ENCODE data around the gene TMEM198.

Gene TMEM198

DNA sequence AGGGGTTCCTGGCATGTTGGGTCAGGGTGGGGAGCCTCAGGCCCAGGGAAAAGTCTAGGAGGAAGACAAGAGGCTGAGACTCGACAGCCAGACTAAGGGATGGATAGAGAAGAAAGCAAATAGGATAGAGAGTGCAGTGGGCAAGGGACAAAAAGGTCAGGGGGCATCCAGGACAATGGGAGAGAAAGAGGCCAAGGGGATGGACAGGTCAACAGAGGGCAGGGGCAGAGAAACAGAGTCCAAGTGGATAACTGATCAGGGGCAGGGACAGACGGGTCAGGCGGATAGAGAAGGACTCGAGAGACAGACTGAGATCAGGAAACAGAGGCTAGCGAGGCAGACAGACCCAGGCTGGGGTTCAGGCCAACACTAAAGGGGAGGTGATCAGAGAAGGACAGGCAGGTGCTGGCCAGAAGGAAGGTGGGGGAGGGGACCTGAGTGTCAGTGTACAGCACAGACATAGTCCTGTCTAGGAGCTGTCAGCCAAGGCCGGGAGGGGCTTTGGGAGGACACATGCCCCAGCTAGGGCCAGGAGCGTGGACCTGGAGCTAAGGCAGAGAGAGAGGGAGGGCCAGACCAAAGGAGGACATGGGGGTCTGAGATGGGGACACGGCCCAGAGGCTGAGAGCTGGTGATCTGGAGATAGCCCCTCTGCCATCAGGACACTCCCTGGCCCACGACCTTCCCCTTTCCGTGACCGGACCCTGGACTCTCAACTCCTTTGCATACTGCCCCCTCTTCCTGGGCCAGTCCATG is 17.3 kb upstream of the TMEM198 start:
- DNase-seq: no peak

DNA sequence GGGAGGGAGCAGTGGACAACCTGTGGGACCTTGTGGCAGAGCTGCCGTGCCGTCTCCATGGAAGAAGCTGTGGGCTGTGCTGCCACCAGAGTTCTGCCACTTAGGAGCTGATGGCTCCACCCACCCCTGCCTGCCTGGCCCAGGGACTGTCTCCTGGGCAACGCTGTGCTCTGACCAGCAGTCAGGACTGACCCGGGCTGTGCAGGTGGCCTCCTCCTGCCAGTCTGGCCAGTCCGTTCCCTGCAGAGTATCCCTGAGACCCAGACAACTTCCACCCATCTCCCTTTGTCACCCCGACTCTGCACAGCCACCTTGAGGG is 16.8 kb upstream of the TMEM198 start:
- no peak for DNase-seq

DNA sequence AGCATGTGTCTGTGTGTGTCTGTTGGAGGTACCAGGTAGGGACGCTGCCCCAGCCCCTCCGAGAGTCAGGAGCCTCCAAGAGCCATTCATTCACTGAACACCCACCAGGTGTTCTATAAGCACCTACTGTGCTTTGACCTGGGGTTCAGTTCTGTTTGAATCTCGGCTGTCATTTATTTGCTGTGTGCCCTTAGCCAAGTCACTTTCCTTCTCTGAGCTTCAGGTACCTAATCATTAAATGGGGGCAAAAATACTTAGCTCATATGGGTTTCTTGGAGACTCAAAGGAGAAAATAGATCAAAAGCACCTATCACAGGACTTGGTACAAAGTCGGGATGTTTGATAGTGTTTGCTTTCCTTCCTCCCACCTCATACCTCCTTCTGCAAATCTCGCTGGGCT is 16.4 kb upstream of the TMEM198 start:
- no peak for DNase-seq

DNA sequence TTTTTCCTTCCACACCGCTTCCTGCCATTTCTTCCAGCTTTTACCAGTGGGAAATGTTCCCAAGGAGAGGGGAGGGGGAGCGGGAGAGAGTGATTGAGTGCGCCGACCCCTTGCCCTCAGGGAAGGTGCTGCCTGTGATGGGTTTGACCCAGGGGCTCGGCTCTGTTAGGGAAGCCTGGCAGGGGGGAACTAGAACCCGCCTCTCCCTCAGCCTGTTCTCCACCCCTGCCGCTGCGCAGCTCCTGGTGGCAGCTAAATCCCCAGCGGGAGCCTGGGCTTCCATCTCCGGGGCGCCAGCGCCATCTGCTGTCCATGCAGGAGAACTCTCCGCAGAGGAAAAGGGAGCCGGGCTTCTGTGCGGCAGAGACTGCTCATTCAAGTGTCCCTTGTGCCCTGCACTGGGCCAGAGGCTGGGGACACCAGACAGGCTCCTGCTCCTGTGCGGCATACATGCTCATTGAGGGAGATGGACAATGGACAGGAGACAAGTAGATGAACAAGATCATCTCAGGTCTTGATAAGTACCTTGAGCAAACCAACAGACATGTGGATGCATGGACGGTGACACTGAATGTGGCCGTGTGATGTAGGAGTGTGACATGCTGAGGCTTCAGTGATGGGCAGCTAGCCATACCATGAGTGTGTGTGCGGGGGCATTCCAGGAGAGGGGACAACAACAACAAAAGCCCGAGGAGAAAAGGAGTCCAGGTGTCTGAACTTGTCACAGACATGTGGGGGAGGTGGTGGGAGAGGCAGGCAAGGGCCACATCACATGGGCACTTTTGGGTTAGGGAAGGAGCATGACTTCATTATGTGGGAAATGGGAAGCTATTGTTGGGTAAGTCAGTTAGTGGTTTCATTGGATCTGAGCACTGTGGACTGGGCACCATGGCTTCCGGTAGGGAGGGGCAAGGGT is 13.5 kb upstream of the TMEM198 start:
- DNase-seq: peak; percentile 82

DNA sequence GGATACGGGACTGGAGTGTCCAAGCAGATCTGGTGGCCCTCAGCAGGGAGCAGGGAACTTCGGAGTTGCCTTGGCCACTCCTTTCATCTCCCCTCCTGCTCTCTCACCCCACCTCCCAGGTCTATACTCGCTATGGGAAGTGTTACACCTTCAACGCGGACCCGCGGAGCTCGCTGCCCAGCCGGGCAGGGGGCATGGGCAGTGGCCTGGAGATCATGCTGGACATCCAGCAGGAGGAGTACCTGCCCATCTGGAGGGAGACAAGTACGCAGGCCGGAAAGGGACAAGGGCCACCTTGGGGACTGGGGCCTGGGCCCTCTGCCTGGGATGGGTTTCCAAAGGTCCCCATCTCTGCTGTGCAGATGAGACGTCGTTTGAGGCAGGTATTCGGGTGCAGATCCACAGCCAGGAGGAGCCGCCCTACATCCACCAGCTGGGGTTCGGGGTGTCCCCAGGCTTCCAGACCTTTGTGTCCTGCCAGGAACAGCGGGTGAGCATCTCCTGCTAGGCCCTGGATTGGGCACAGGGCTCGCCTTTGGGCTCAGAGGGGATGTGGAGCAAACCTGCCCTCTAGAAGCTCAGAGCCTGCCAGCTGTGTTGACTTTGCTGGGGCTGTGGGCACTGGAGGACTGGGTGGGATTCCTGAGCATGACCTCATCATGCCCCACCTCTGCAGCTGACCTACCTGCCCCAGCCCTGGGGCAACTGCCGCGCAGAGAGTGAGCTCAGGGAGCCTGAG is 12.0 kb upstream of the TMEM198 start:
- no peak for DNase-seq

DNA sequence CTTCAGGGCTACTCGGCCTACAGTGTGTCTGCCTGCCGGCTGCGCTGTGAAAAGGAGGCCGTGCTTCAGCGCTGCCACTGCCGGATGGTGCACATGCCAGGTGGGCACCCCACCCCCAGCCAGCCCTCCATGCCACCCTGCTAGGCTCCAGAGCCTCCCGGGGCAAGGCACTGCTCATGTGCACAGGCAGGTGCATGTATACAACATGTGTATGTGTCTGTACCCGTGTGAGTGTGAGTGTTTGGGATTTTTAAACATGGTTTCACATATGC is 11.5 kb upstream of the TMEM198 start:
- no peak for DNase-seq

DNA sequence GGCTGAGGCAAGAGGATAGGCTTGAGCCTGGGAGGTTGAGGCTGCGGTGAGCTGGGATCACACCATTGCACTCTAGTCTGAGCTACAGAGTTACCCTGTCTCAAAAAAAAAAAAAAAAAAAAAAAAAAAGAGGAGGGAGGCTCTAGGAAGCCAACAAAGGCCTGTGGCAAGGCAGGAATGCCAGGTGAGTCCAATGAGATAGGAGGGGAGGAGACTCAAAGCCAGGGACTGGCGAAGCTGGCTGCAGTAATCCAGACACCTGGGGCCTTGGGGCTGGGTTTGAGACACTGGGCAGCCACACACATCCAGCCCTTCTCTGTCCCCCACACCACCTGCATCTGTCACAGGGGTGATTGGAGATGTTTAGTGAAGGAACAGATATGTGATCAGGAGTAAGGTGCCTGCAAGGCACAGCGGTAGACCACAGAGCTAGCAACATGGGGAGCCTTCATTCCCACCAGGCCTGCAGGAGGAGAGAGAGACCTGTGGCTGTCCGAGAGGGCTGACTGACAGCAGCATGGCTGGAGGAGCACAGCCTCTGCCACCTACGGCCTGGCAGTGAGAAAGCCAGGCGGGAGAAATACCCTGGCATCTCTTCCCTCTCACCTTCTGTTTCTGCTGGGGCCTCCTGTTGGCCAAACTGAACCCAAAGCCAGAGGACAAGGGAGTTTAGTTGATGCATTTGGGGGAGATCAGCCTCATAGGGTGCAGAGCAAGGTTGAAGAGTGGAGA is 9.7 kb upstream of the TMEM198 start:
- DNase-seq: no peak

DNA sequence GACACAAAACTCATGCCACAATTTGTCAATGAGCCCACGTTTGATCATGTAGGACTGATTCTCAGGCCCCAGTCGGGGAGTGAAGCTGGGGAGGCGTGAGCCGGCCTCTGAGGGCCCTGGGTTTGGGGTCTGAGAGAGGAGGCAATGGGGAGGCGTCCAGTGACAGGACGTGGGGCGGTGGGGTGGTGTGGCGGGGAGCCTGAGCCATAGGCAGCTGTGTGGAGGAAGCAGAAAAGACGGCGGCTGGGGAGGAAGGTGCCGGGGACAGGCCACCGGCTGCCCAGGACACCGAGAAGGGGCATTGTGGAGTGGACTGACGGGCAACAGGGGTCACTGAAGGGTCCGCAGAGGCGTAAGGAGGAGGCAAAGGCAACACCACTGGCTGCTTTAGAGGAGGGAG is 7.4 kb upstream of the TMEM198 start:
- no peak for DNase-seq

DNA sequence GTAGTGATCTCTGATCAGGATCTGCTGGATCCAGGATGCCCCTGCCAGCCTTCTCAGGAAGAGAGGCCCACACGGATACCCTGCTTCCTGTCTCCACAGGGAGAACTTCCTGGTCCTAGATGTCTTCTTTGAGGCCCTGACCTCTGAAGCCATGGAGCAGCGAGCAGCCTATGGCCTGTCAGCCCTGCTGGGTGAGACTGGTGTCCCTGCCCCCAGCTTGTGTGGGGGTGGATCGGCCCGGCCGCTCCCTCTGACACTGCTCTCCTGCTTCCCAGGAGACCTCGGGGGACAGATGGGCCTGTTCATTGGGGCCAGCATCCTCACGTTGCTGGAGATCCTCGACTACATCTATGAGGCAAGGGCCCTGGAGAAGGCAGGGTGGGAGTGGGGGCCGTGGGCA is 6.9 kb upstream of the TMEM198 start:
- DNase-seq: no peak

DNA sequence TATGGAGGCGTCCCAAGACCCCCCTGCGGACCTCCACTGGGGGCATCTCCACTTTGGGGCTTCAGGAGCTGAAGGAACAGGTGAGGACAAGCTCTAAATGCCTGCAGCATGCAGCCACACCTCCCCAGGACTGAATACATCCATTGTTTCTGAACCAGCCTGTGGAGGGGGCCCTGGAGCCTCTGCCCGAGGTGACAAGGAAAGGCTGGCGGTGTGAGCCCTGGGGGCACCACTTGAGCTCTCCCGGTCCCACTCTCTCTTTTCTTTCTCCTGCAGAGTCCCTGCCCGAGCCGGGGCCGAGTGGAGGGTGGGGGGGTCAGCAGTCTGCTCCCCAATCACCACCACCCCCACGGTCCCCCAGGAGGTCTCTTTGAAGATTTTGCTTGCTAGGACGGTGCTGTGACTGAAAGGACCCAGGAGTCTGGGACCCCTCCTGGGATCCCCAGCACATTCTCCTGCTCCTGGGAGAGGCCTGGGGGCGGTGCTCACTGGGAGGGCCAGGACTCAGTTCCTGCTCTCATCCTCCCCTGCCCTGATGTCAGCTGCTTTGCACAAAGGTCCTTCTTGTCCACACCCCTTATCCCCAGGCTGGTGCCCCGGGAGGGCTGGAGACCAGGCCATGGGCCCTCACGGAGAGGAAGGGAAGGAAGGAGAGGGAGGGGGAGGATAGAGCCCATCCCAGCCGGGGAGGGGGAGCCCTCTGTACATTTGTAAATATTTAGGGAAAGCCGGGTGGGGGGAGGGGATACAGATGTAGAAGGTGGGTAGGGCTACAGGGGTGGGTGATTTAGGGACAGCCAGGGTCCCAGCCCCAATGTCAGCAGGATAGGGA is 6.0 kb upstream of the TMEM198 start:
- DNase-seq: no peak

DNA sequence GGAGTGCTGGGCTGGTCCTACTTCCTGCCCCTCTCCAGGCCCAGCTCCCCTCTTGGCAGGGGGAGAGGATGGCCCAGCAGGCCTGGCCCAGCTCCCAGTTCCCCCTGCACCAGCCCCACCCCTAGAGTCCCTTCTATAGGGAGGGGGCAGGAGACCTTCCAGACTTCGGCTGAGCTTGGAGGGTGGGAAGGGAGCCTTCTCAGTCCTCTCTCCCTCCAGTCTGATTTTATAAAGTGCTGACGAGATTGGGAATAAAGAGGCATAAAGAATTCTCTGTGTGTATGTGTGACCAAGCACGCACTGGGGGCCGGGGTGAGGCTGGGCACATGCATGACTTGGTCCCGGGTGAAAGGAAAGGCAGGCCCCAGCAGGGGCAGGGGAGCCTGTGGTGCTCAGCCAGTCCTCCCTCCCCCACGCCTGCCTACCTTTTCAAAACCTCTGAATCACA is 5.3 kb upstream of the TMEM198 start:
- DNase-seq: peak; percentile 26

DNA sequence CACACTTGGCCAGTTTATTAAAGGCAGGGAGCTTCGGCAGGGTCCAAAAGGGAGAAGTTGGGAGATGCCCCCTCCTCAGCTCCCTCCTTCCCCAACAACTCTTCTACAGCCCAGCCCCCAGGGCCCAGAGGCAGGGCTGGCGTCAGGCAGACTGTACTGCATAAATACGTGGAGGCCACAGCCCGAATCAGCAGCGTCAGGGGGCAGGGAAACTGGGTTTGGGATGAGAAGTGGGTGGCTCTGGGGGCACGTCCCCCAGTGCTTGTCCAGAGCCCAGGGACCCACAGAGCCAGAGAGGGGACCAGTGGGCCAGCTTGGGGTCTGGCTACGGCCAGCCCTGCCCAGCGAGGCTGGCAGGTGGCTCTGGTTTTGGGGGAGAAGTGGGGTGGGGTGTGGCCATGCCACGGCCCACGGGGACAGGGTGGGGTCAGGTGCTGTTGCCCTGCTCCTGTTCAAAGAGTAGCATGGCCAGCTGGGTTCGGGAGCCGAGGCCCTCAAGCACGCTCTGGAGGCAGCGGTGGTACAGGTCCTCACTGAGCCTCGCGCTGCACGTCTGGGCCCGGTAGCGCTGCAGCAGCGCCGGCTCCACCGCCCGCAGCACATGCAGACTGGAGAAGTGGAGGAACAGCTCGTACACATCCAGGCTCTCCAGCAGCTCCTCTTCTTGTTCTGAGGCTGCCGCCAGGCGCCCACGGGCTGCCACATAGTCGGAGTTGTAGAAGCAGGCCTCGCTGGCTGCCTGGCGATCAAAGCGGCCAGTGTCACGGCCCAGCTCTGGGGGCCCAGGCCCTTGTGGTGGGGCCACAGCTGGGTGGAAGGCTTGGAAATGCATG is 4.7 kb upstream of the TMEM198 start:
- DNase-seq: no peak

DNA sequence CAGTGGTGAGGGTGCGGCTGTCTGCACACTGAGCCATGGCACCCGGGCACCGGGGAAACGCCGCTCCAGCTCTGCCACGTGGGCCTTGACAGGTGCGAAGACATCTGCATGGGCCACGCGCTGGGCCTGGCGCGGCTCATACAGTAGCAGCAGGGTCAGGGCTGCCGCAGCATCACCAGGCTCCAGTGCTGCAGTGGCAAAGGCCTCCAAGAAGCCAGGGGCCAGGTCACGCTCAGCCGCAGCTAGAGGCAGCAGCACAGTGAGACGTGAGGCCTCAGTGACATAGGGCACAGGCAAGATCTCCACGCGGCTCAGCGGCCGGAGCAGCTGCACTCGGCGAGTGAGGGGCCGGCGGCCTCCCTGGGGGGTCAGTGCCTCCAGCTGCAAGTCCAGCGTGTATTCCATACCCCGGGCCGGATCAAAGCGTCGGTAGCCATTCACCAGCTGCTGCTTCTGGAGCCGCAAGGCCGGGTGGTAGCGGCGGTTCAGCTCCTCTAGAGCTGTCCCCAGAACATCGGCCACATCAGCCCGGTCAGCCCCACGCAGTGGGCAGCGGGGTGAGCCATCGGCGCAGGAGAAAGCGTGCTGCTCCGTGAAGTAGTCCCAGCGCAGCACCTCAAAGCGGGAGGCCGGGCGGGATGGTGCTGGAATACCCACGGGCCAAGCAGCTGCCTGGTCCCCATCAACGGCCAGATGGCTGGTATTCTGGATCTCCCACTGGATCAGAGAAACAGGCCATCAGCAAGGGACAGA is 3.7 kb upstream of the TMEM198 start:
- DNase-seq: no peak

DNA sequence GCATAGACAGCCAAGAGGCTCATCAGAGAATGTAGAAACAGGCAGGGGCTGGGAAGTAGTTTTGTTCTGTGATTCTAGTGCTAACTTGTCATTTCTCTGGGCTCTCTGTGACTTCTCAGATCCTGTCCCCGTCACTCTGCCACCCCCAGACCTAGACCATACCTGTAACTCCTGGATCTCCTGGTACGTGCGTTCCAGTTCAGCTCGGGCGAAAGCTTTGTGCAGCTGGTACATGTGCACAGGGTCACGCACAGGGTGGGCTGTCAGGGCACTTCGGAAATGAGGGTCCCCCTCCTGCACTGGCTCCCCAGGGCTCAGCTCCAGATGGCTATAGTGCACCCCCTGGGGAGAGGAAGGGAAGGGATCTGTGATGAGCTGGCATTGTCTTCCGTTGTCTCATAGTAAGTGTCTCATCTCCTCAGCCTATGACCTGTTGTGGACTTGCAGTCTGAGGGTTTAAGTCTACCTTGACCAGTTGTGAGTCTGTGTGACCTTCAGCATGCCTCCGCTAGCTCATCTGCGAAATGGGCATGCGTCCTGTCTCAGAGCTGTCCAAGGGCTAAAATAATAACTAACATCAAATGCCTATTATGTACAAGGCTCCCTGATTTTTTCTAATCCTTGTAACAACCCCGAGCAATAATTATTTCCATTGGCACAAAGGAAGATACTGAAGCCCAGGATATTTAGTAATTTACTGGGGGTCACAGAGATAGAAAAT is 2.9 kb upstream of the TMEM198 start:
- DNase-seq: no peak

DNA sequence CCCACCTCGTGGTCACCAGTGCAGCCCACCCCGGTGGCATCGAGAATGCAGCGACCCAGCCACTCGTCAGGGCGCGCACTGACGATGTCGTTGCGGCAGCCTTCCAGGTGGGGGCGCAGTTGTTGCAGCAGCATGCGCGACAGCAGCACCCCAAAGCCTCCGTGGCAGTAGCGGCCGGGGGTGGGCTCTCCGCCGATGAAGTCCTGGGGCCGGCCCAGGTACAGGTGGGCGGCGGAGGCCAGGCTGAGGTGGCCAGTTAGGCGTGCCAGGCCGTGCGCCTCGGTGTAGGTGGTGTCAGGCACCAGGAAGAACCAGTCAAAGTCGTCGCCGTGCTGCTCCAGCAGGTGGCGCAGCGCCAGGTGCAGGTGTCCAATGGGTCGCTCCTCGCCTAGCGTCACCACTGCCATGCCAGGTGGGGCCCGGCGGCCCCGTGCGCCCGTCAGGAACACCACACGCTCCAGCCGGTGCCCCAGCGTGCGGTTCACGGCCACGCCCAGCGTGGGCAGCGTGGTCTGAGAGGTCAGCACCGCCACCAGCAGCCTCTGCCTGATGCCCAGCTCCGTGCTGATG is 2.1 kb upstream of the TMEM198 start:
- peak; percentile 56 for DNase-seq

DNA sequence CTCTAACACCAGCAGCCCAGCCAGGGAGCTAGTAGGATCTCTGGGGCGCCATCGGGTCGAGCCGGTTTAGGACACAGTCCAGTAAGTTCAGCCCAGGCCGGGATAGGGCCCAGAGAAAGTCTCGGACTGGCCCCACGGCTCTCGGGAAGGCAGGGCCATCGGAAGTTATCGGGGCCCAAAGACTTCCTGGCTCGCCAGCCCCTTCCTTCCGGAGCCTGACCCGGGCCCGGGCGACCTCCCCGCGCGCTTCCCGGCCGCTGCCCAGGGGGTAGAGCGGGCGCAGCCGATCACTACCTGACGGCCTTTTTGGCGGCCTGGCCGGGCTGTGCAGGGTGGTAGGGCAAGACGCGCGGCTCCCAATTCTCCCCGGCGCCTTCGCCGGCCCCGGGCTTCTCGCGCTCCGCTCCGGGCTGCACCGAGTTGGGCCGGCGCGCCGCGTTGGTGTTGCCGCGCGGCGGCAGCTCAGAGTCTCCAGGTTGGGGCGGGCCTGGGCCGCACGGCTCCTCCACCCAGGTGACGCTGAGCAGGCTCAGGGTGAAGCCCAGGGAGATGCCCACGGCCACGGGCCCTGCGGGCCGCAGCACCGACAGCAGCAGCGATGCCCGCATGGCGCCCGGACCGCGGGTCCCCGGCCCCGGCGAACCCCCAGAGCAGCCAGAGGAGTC is 765 bp upstream of the TMEM198 start:
- DNase-seq: no peak

DNA sequence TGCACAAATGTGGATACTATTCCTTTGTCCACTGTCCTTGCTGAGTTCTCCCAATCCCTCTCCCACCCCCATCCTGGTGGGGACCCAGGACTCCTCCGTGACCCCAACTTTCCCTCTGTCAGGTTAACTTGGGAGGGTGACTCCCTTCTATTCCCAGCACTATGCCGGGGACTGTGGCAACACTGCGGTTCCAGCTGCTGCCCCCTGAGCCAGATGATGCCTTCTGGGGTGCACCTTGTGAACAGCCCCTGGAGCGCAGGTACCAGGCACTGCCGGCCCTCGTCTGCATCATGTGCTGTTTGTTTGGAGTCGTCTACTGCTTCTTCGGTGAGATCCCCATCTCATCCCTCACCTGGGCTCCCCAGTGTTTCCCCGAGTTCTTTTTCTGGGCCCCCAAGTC is 739 bp downstream of the TMEM198 start:
- DNase-seq: no peak

DNA sequence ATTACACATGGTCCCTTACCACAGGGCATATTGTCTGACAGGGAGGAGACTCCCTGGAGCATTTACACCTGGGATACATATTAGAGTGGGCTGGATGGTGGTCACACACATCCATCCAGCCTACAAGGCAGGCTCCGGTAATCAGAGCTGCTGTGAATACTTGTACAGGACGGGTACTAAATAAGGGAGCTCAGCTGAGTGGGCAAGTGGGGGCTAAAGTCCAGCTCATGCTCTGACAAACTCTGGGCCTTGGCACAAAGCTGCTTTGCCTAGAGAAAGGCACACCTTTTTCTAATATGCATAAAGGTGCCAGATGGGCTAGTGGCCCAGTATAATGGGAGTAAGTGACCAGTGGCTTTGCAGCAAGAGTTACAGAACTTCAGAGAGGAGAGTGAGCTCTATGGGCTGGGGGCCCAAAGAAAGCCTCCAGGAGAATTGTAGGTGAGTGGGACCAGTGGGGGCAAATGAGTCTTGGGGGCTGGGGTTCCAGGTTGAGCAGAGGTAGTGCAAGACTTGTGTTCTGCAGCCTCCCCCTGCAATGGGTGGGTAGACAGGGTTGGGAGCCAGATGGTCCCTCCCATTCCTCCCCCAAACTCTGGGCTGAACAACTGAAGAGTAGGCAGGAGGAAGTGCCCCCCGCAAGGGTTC is 1.6 kb downstream of the TMEM198 start:
- no peak for DNase-seq

Data from fibroblast of upper back skin (primary cell).